ENCODE results near the gene LTA.
"Not testable (repeated sequence)": the region's sequence is repeated elsewhere in the genome, so short reads cannot be mapped to it uniquely, and the experiment has no call there.

LTA gene

DNA sequence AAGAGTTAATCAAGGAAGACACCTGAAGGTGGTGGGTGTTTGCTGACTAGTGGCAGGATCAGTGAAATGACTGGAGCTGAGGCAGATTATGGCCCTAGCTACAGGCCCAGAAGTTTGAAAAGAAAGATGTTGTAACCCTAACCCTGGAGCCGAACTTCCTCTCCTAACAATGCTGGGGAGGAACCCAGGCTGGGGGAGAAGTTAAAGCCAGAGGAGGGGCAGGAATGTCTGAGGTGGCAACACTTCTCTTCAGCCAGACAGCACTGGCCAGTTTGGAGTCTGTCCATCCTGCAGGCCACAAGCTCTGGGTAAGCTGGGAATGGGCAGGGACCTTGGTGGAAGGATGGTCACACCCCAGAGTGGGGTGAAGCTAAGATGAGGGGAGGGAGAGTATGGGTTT is 13.9 kb downstream of the LTA start, which contains the start of gene LST1:
TSS of gene LST1 (plus strand) at position 270 of the 400 bp plus-strand sequence. CDS start 1,023 bp downstream, outside the sequence.
- in situ Hi-C loops (cut with HindIII; ENCODE audit: low sequenced_read_pairs): no loop called here

DNA sequence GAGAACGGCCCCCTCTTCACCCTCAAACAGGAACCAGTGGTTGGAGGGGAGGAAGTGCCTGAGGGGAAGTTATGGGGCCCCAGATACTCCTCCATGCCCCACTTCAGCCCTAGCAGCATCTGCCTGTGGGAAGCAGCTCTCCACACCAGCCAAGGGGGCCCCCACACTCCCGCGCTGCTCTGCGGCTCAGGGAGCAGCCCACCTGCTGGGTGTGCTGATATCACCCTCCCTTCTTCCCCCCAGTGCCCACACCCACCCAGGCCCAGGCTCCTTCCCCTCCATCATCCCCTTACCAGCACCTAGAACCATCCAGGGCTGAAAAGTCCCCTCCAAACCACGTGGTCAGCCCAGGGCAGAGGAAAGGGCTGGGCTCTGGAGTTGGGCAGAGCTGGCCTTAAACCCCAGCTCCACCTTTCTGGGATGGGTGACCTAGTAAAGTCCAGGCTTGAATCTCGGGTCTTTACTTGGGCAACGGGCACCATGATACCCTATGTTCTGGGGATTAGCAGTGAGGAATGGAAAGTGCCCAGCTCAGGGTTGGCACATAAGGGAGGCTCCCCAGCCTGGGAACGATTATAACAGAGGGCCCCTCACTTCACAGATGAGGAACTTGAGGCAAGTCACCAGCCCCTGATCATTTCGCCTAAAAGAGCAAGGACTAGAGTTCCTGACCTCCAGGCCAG is 14.7 kb downstream of the LTA start:
- in situ Hi-C loops (cut with HindIII; ENCODE audit: low sequenced_read_pairs): no loop called here

DNA sequence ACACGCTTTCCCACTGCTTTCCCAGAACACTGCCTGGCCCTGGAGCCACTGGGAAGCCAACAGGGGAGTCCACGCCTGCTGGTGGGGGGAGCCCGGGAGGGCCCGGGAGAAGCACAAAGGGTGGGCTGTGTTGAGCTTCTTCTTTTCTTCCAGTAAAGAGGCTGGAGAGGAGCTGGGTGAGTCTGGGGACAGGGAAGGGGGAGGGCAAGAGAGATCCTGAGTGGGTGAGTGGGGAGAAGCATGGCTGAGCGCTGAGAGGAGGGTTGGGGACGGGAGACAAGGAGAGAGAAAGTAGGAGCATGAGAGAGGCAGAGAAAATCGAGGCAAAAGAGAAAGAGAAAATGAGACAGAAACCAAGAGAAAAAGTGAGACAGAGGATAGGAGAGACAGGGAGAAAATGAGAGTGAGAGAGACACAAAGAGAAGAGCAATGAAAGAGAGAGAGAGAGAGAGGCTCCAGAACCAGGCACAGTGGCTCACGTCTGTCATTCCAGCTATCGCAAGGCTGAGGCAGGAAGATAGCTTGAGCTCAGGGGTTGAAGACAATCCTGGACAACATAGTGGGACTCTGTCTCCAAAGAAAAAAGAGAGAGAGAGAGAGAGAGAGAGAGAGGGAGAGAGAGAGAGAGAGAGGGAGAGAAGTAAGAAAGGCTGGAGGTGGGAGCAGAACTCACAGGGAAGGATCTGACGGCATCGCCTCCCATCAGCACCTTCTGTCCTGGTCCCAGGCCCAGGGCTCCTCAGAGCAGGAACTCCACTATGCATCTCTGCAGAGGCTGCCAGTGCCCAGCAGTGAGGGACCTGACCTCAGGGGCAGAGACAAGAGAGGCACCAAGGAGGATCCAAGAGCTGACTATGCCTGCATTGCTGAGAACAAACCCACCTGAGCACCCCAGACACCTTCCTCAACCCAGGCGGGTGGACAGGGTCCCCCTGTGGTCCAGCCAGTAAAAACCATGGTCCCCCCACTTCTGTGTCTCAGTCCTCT is 16.0 kb downstream of the LTA start:
- in situ Hi-C loops (cut with HindIII; ENCODE audit: low sequenced_read_pairs): no loop called here

DNA sequence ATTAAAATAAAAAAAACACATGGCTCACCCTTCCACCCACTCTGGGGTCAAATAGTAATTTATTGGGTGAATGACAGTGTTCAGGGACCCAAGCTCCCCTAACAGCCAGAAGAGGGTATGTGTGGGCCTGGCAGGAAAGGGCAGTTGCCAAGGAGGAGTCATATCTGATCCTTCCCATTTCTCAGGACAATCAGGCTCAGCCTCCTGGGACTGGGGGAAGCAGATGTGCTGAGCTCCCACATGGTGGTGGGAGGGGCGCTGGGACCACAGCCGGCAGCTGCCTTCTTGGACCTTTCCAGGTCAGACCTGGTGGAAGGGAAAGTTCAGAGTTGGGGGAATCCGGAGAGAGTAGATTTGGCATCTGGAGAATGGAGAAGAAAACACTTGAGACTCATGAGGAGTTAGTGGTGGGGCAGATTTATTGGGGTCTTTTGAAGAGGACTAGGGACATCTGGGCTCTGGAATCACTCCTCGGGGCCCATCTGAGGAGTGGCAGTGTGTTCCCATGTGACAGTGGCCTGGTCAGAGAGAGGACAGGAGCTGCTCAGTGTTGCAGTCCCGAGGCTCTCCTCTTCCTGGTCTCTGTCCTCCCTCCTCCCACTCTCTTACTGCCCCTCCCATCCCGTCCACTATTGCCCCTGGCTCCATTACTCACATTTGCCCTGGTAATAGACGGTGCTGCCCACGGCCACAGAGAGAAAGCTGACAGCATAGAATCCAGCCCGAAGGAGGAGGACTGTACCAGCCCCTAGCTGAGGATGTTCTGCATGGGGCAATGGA is 17.0 kb downstream of the LTA start:
- in situ Hi-C loops (cut with HindIII; ENCODE audit: low sequenced_read_pairs): no loop called here

DNA sequence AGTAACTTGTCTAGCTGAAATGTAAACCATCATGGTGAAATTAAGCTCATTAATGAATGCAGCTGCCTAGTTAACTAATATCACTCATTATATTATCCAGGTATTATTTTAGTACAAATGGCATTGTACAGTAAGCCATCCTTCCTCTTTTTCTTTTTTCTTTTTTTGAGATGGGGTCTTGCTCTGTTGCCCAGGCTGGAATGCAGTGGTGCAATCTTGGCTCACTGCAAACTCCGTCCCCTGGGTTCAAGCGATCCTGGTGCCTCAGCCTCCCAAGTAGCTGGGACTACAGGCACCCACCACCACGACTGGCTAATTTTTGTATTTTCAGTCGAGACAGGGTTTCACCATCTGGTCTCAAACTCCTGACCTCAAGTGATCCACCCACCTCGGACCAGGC is 18.6 kb downstream of the LTA start:
- in situ Hi-C loops (cut with HindIII; ENCODE audit: low sequenced_read_pairs): not testable (repeated sequence)

- in situ Hi-C loops (cut with HindIII; ENCODE audit: low sequenced_read_pairs): no loop called here
These were observed 20.3 kb downstream of the LTA start for GRCh38 chr6:31592396-31592771.

- in situ Hi-C loops (cut with HindIII; ENCODE audit: low sequenced_read_pairs): no loop called here
These were observed 24.9 kb downstream of the LTA start for GRCh38 chr6:31597006-31597405.

DNA sequence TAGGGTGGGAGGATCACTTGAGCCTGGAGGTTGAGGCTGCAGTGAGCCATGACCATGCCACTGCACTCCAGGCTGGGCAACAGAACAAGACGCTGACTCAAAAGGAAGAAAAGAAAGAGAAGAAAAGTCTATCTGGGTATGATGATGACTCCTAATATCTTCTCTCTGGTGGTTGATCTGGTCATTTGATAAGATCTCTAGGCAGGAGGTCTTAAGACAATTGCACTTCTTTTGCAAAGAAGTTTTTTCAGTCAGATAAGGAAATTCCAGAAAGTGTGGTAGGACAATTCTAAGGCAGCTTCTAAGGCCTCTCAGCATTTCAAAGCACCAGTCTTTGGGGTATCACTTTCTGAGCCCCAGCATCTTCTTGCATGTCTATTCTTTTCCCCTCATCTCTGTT is 35.2 kb downstream of the LTA start:
- in situ Hi-C loops (cut with HindIII; ENCODE audit: low sequenced_read_pairs): no loop called here

DNA sequence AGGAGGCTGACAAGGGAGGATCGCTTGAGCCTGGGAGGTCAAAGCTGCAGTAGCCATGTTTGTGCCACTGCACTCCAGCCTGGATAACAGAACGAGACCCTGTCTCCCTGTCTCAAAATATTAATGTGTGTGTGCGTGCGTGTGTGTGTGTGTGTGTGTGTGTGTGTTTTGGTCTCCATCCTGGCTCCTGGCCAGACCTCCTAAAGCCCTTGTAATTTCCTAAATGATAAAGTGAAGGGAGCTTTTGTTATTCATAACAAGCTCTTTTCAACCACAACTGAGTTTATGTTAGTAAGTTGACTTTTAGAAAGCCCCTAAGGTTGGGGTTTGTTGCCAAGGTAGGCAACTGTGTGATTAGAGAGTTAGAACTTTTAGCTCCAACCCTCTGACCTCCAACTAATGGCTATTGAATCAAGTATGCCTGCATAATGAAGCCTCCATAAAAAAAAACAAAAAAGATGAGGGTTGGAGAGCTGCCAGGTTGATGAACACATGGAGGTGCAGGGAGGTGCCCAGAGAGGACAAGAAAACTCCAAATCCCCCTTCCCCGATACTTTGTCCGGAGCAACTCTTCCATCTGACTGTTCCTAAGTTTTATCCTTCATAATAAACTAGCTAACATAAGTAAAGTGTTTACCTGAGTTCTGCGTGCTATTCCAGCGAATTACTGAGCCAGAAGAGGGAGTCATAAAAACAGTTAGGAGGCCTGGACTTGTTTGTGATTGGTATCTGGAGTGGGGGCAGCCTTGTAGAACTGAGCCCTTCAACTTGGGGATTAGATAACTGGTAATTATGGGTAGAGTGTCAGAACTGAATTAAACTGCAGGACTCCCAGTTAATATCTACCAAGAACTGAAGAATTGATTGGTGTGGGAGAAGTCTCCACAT is 37.7 kb downstream of the LTA start:
- in situ Hi-C loops (cut with HindIII; ENCODE audit: low sequenced_read_pairs): no loop called here

DNA sequence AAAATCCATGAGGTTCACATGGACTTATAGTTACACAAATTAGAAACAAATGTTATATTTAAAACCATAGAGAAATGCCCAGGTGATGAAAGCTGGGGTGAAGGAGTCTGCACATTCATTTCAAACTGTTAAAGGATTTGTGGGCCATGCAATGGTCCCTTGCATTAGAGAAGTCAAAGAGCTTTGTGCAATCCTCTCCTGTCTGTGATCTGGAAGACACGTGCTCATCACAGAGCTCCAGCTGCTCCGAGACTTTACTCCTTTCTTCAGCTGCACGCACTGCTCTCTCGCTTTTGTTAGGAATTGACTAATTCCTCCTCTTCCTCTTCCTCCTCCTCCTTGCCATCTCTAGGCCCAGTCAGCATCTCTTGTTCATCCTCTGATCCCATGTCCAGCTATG is 38.9 kb downstream of the LTA start:
- in situ Hi-C loops (cut with HindIII; ENCODE audit: low sequenced_read_pairs): no loop called here

GRCh38 chr6:31614075-31614619 is 42.1 kb downstream of the LTA start:
- in situ Hi-C loops (cut with HindIII; ENCODE audit: low sequenced_read_pairs): no loop called here

DNA sequence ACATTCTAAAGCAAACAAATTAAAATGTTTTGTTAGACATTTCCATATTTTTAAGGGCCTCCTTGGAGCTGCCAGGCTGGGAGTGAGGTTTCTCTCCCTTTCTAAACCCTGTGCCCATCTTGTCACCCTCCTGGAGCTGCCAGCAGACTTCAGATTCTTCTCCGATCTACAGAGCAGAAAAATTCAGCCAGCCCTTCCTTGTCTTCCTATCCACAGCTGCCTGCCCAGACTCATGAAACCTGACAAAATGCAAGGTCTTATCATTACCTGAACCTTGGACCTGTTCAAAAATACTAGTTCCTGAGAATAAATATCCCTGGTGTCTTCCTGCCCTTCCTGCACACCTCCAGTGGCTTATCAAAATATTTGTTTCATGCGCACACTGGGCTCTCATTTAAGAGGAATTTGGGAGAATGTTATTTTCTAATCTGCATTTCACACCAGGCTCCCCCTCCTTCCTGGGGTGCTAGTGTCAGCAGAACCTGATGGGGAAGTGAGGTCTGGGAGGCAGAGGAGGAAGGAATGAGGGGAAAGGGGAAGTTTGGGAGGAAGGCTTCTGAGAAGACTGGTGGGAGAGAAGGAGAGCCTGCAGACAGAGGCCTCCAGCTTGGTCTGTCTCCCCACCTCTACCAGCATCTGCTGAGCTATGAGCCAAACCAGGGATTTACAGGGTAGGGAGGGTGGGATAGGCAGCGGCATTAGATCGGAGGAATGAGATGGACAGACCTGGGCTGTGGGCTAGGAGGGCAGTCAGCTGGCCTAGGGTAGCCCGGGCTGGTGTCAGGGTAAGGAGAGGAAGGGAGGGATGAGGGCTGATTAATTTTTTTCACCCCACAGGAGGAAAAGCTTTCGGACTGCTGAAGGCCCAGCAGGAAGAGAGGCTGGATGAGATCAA is 42.8 kb downstream of the LTA start, which contains the start of gene AIF1:
TSS of gene AIF1 (plus strand) at position 551 of the 895 bp plus-strand sequence. CDS start at position 647, 96 bp downstream.
- in situ Hi-C loops (cut with HindIII; ENCODE audit: low sequenced_read_pairs): no loop called here

GRCh38 chr6:31615748-31616147 is 43.7 kb downstream of the LTA start:
- in situ Hi-C loops (cut with HindIII; ENCODE audit: low sequenced_read_pairs): no loop called here

GRCh38 chr6:31617010-31617409 is 44.9 kb downstream of the LTA start:
- in situ Hi-C loops (cut with HindIII; ENCODE audit: low sequenced_read_pairs): no loop called here

DNA sequence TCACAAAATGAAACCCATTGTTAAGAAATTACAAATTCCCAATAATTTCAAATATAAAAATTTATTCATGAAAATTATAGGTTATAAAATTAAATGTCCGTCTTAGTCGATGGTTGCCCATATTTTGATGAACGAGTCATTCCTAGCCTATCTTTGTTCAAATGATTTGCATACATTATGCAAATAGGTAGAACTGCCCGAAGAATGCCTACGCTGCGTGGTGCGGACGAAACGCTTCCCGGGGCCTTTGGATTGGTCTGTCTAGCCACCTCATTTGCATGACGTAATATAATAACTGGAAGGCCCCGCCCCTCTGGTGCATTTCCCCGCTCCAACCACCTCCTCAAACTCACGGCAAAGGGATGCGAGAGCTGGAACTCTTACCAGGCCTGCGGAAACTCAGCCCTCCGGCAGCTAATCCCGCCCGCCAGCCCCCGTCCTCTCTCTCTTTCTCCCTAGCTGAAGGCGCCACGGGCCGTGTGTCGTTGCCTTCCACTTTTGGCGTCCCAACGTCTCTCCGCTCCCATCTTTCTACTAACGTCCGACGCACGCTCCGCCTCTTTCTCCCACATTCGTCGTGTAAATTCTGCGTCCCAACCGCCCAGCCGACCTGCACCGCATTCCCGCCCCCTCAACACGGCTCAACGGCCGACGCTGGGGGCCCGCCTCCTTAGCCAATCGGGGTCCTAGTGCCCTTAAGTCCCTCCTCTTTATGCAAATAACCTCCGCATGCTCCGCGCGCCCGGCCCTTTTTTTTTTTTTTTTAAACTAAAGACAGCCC is 47.9 kb downstream of the LTA start:
- in situ Hi-C loops (cut with HindIII; ENCODE audit: low sequenced_read_pairs): no loop called here

GRCh38 chr6:31620586-31621319 is 48.7 kb downstream of the LTA start, which contains the start of gene PRRC2A:
Gene PRRC2A (plus strand): TSS chr6:31620715. CDS start chr6:31622790, 2,075 bp downstream.
- in situ Hi-C loops (cut with HindIII; ENCODE audit: low sequenced_read_pairs): no loop called here

DNA sequence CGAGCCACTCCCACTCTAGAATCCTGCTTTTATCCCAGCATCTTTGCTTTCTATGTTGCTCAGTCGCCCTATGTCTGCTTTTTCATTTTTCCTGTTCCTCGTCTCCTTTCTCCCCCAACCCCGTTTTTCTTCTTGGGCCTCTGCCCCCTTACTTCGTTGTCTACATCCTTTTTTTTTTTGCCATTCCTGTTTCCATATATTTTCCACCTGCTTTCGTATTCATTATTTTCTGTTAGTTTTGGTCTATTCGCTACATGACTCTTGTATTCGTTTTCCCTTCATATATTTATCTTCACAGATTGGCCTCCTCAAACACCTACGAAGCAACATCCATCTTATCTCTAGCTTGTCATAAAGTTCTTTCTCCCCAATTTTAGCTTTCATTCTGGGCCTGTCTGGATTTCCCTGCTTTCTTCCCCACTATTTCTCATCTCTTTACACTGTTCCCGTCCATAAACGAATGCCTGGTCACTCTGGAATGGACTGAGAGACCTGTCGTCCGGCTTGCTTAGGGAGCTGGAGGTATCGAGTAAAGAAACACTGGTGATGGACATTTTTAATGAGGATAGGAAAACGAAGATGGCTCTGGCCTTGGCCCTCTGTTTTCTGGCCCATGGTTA is 49.3 kb downstream of the LTA start:
- in situ Hi-C loops (cut with HindIII; ENCODE audit: low sequenced_read_pairs): no loop called here
